Spleen (tissue), 7 donors: ENCODE data around the gene AP1AR.

Experiments
- CTCF ChIP-seq, 11 experiments: fragments of 200-600 bp in 7 of 11; fragments of 450-650 bp in 4 of 11; sonication (generic) in 4 of 11; IDR thresholded peaks in 8 of 11; conservative IDR thresholded peaks in 3 of 11; 1 replicate in 7 of 11; 2 replicates in 4 of 11; pipeline versions ENCODE4 v1.4.0 to v1.8.0; 2016 to 2021; ENCODE audit warnings: antibody characterized with exemption in 11 of 11, inconsistent platforms in 4 of 11, mild to moderate bottlenecking in 1 of 11
- POLR2AphosphoS5 ChIP-seq, 3 donors: sonication (generic); formaldehyde crosslinking; IDR thresholded peaks; one replicate each; pipeline ENCODE4 v1.5.1; 2017; ENCODE audit warnings: antibody characterized with exemption in 3 of 3
- donor health status: DM: no; HTN: no; CAD: no; lungs with moderate emphysema.
- donor health status: DM: no; HTN: no; CAD: no.
- donor health status: DM: no; HTN: no; CAD: no.

GRCh38 chr4:112245383-112245782, 13.8 kb downstream of the AP1AR start:
- no peak for TF ChIP-seq CTCF (IDR thresholded peaks at IDR 0.05 in 8 of 11, conservative IDR thresholded peaks at IDR 0.05 in 3 of 11)
- TF ChIP-seq POLR2AphosphoS5 (IDR thresholded peaks at IDR 0.05), result no peak
